Measurements from ENCODE around the gene FCHO2. TPM values are rescaled to one million over a fixed set of nuclear protein-coding genes. Genes with fewer than 3 reads are reported as not detected.

Gene FCHO2
- total and polyA plus RNA-seq, 7 donors: 4.0 to 19.9 (median 16.6) TPM

DNA sequence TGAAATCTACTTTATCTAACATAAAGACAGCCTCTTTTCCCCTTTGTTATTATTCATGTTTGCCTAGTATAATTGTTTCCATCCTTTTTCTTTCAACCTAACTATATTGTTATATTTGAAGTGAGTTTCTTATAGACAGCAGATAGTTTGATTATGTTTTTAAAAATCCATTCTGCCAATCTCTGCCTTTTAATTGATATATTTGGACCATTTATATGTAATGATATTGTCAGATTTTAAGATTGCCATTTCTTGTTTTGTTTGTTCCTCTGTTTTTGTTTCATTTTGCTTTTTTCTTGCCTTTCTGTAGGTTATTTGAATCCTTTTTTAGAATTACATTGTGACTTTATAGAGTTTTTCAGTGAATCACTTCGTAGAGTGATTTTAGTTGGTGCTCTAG lies 89.8 kb downstream of the FCHO2 start:
- 99 to 100% (median 100%) methylated on average over 1 of the region's 1 CpG for WGBS, 3 donors
- intact Hi-C loops (cut with DNase I): no loop called here
- no peaks in the 10 kb centered on the region for H3K9me3 ChIP-seq
- DNase-seq: no peak
- peaks cover 0 to 13% of the 10 kb centered on the region in 2 donors for H3K36me3 ChIP-seq (ENCODE audit: insufficient read depth in 1 of 2, low read depth in 1 of 2)
- no peak overlapping the region for H3K27ac ChIP-seq
- no peaks in the 10 kb centered on the region for H3K27me3 ChIP-seq (ENCODE audit: insufficient read depth in 3 of 3, low read length in 2 of 3)
- no peak overlapping the region for H3K4me3 ChIP-seq
- TF ChIP-seq, protein P1, sequence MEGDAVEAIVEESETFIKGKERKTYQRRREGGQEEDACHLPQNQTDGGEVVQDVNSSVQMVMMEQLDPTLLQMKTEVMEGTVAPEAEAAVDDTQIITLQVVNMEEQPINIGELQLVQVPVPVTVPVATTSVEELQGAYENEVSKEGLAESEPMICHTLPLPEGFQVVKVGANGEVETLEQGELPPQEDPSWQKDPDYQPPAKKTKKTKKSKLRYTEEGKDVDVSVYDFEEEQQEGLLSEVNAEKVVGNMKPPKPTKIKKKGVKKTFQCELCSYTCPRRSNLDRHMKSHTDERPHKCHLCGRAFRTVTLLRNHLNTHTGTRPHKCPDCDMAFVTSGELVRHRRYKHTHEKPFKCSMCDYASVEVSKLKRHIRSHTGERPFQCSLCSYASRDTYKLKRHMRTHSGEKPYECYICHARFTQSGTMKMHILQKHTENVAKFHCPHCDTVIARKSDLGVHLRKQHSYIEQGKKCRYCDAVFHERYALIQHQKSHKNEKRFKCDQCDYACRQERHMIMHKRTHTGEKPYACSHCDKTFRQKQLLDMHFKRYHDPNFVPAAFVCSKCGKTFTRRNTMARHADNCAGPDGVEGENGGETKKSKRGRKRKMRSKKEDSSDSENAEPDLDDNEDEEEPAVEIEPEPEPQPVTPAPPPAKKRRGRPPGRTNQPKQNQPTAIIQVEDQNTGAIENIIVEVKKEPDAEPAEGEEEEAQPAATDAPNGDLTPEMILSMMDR (IDR thresholded peaks at IDR 0.05): no peak
- no peaks in the 10 kb centered on the region for H3K4me1 ChIP-seq
- no peak for ATAC-seq

DNA sequence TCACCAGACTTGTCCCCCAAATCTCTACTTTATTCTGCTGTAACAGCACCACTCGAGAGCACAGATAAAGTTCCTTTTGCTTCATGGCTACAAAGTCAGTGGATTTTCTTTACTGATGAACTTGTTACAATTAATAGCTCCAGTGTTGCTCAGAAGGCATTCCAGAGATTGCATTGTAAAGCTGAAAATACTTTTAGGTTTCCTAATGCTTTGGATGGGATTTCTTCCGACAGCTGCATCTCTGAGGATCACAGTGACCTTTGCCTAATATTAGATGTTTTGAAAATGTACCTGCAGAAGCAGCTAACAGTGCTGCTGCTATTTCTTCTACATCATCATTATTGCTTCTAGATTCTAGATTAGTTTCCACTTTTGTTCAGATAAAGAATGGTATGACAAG lies 105.8 kb downstream of the FCHO2 start:
- Histone ChIP-seq H3K36me3 (ENCODE audit: insufficient read depth in 1 of 2, low read depth in 1 of 2) (peaks cover 0 to 36% of the 10 kb centered on the region in 2 donors), H3K9me3 (no peaks in the 10 kb centered on the region), H3K27me3 (ENCODE audit: insufficient read depth in 3 of 3, low read length in 2 of 3) (no peaks in the 10 kb centered on the region), H3K4me3 (no peak overlapping the region), H3K27ac (no peak overlapping the region), H3K4me1 (peaks cover 4% of the 10 kb centered on the region)
- WGBS, 3 donors: 38 to 44% (median 40%) methylated on average over 2 of the region's 2 CpGs
- intact Hi-C loops (cut with DNase I): no loop called here
- DNase-seq: no peak
- TF ChIP-seq, protein P1 (IDR thresholded peaks at IDR 0.05): no peak
- peak; percentile 43 to 81 (median 74) for ATAC-seq

DNA sequence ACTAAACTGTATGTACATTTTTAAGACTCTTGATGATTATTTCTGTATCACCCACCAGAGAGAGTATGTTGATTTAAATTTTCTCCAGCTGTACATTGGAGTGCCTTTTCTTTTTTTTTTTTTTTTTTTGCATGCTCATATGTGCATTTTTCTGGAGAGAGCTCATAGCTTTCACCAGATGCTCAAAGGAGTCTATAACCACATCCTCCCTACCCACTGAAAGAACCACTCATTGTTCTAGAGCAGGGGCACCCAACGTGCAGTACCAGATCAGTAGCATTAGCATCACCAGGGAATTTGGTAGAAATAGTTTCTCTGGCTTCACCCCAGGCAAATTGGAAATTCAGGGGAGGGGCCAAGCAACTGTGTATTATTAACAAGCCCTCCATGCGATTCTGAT lies 110.6 kb downstream of the FCHO2 start:
- intact Hi-C loops (cut with DNase I): no loop called here
- TF ChIP-seq, protein P1 (IDR thresholded peaks at IDR 0.05): no peak
- DNase-seq (no peak), ATAC-seq (no peak)
- no peak overlapping the region for H3K27ac ChIP-seq
- peaks cover 0 to 62% of the 10 kb centered on the region in 2 donors for H3K36me3 ChIP-seq (ENCODE audit: insufficient read depth in 1 of 2, low read depth in 1 of 2)
- H3K27me3 ChIP-seq (ENCODE audit: insufficient read depth in 3 of 3, low read length in 2 of 3): no peaks in the 10 kb centered on the region
- peaks cover 3% of the 10 kb centered on the region for H3K4me1 ChIP-seq
- no peaks in the 10 kb centered on the region for H3K9me3 ChIP-seq
- 67 to 70% (median 69%) methylated on average over 2 of the region's 2 CpGs for WGBS, 3 donors
- no peak overlapping the region for H3K4me3 ChIP-seq

DNA sequence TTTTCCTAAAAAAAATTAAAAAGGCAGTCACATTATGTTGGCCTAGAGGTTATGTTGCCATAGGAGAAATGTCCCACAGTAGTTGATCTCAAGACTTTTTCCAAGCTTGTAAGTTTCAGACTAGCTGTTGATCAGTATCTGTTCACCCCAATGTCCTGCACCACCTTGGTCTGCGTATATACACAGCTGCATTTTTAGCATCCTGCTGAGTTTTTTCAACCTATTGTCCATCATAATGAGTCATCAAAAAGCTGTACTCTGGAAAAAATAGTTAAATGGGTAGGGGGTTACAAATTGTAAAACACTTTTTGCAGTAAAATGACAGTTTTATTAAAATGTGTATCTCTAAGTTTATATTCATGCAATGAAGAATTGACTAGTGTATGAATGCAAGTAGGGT lies 111.4 kb downstream of the FCHO2 start:
- WGBS, 3 donors: 87 to 92% (median 91%) methylated on average over 1 of the region's 1 CpG
- Histone ChIP-seq H3K36me3 (ENCODE audit: insufficient read depth in 1 of 2, low read depth in 1 of 2) (peaks cover 0 to 62% of the 10 kb centered on the region in 2 donors), H3K27ac (no peak overlapping the region), H3K9me3 (no peaks in the 10 kb centered on the region), H3K27me3 (ENCODE audit: insufficient read depth in 3 of 3, low read length in 2 of 3) (no peaks in the 10 kb centered on the region), H3K4me1 (no peaks in the 10 kb centered on the region), H3K4me3 (no peak overlapping the region)
- TF ChIP-seq, protein P1 (IDR thresholded peaks at IDR 0.05): no peak
- ATAC-seq: no peak
- no peak for DNase-seq
- intact Hi-C loops (cut with DNase I): no loop called here

DNA sequence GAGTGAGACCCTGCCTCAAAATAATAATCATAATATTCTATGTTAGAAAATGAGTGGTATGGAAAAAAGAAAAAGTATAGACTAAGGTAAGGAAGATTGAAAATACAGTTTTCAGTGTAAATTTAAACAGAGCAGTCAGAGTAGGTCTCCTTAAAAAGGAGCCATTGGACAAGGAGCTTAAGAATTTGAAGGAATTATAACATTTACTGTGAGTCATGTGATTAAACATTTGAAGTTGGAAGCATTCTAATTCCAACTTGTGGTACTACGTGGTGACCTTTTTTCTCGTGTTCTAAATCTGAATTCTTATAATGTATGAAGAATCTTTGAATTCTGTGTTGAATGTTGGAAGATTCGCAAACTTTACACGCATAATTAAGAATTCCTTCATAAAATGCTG lies 125.3 kb downstream of the FCHO2 start:
- 79 to 94% (median 92%) methylated on average over 4 of the region's 4 CpGs for WGBS, 3 donors
- TF ChIP-seq, protein P1 (IDR thresholded peaks at IDR 0.05): no peak
- Histone ChIP-seq H3K4me1 (no peaks in the 10 kb centered on the region), H3K4me3 (no peak overlapping the region), H3K27ac (no peak overlapping the region), H3K27me3 (ENCODE audit: insufficient read depth in 3 of 3, low read length in 2 of 3) (no peaks in the 10 kb centered on the region), H3K36me3 (ENCODE audit: insufficient read depth in 1 of 2, low read depth in 1 of 2) (peaks cover 3 to 90% of the 10 kb centered on the region in 2 donors), H3K9me3 (no peaks in the 10 kb centered on the region)
- no peak for DNase-seq
- no peak for ATAC-seq
- intact Hi-C loops (cut with DNase I): no loop called here

Data from psoas muscle (tissue), 8 donors.